TTC549 (cell line): ENCODE data around the gene APH1A.
A peak's percentile ranks its signal among the peaks of the same experiment; 100 is the strongest.
"Not testable (repeated sequence)": the region's sequence is repeated elsewhere in the genome, so short reads cannot be mapped to it uniquely, and the experiment has no call there.

Experiments used
- FAIRE-seq: peaks from 2 replicates; lab custom pipeline; 2012; peaks lifted over from hg19 to GRCh38; lab: Jason Lieb, UNC

Gene APH1A

GRCh38 chr1:150268705-150269403 lies at the start of gene APH1A:
Gene APH1A (minus strand): TSS chr1:150269016. CDS start chr1:150268810, 206 bp downstream.
- FAIRE-seq, result peak; percentile 98

- FAIRE-seq, result not testable (repeated sequence)
Measured at GRCh38 chr1:150314691-150315090, 45.9 kb upstream of the APH1A start.

- no peak for FAIRE-seq
Measured at GRCh38 chr1:150311762-150312161, 42.9 kb upstream of the APH1A start.

GRCh38 chr1:150309758-150310508 lies 41.1 kb upstream of the APH1A start:
- no peak for FAIRE-seq

- FAIRE-seq, result not testable (repeated sequence)
Measured at GRCh38 chr1:150308585-150308984, 39.8 kb upstream of the APH1A start.

- no peak for FAIRE-seq
Measured at GRCh38 chr1:150302902-150303301, 34.1 kb upstream of the APH1A start.

- no peak for FAIRE-seq
Measured at GRCh38 chr1:150302338-150302737, 33.5 kb upstream of the APH1A start.

GRCh38 chr1:150299716-150300115 lies 30.9 kb upstream of the APH1A start:
- no peak for FAIRE-seq

GRCh38 chr1:150295476-150295875 lies 26.7 kb upstream of the APH1A start:
- FAIRE-seq, result no peak

GRCh38 chr1:150293433-150294253 lies 24.8 kb upstream of the APH1A start, which contains the start of gene MRPS21:
Gene MRPS21 (plus strand): TSS chr1:150293861. CDS start chr1:150294367, 506 bp downstream.
- FAIRE-seq, result peak; percentile 91

- no peak for FAIRE-seq
Measured at GRCh38 chr1:150288822-150289221, 20.0 kb upstream of the APH1A start.

- no peak for FAIRE-seq
Measured at GRCh38 chr1:150288382-150288781, 19.6 kb upstream of the APH1A start.

GRCh38 chr1:150283260-150283659 lies 14.4 kb upstream of the APH1A start:
- no peak for FAIRE-seq

GRCh38 chr1:150282558-150282958 lies 13.7 kb upstream of the APH1A start:
- FAIRE-seq, result no peak

- peak; percentile 99 for FAIRE-seq
Measured at GRCh38 chr1:150281758-150282557, 13.1 kb upstream of the APH1A start, which contains the start of gene CIART. Gene CIART (plus strand): TSS chr1:150282554. CDS start chr1:150283268, 714 bp downstream.

GRCh38 chr1:150281221-150281757 lies 12.5 kb upstream of the APH1A start:
- peak; percentile 95 for FAIRE-seq

- no peak for FAIRE-seq
Measured at GRCh38 chr1:150280138-150280707, 11.4 kb upstream of the APH1A start.

GRCh38 chr1:150273311-150273710 lies 4.5 kb upstream of the APH1A start:
- FAIRE-seq, result no peak

GRCh38 chr1:150271291-150271959 lies 2.6 kb upstream of the APH1A start:
- no peak for FAIRE-seq

GRCh38 chr1:150269451-150269850 lies 635 bp upstream of the APH1A start:
- FAIRE-seq, result no peak

GRCh38 chr1:150268340-150268704 lies 494 bp downstream of the APH1A start:
- FAIRE-seq, result no peak
